Activated naive CD4-positive, alpha-beta T cell treated with anti-CD3 and anti-CD28 coated beads, Interleukin-2, amount 50 U/mL, for 24 hours (primary cell): Measurements from ENCODE around the gene IGF2.
"Not testable (repeated sequence)": the region's sequence is repeated elsewhere in the genome, so short reads cannot be mapped to it uniquely, and the experiment has no call there.

Experiments used
- H3K27ac Mint-ChIP-seq: one replicate; pipeline ENCODE4 v1.8.0; 2021; ENCODE audit warnings: mild to moderate bottlenecking, mixed read lengths
- H3K27me3 Mint-ChIP-seq: one replicate; pipeline ENCODE4 v1.8.0; 2021; ENCODE audit warnings: mixed read lengths
- H3K36me3 Mint-ChIP-seq: one replicate; pipeline ENCODE4 v1.8.0; 2021; ENCODE audit warnings: mixed read lengths
- H3K4me1 Mint-ChIP-seq: one replicate; pipeline ENCODE4 v1.8.0; 2021; ENCODE audit warnings: mixed read lengths
- H3K4me3 Mint-ChIP-seq: one replicate; pipeline ENCODE4 v1.8.0; 2021; ENCODE audit warnings: mild to moderate bottlenecking, mixed read lengths
- H3K9me3 Mint-ChIP-seq: one replicate; pipeline ENCODE4 v1.8.0; 2021; ENCODE audit warnings: mixed read lengths

Gene IGF2

GRCh38 chr11:2139123-2139521, at the start of gene IGF2:
Gene IGF2 (minus strand): TSS chr11:2139389. CDS start chr11:2135523, 3,866 bp downstream.
- Mint-ChIP-seq H3K36me3 (no peaks in the 10 kb centered on the region), H3K4me3 (peak within 1 kb of the TSS; percentile 80), H3K4me1 (peaks cover 19% of the 10 kb centered on the region), H3K27ac (no peak within 1 kb of the TSS), H3K27me3 (peaks cover 35% of the 10 kb centered on the region), H3K9me3 (no peaks in the 10 kb centered on the region)

GRCh38 chr11:2188745-2189144, 49.6 kb upstream of the IGF2 start:
- Mint-ChIP-seq H3K4me3 (no peak overlapping the region), H3K27me3 (peaks cover 5% of the 10 kb centered on the region), H3K4me1 (no peaks in the 10 kb centered on the region), H3K36me3 (no peaks in the 10 kb centered on the region), H3K9me3 (no peaks in the 10 kb centered on the region), H3K27ac (no peak overlapping the region)

- H3K36me3 Mint-ChIP-seq = no peaks in the 10 kb centered on the region
- no peak overlapping the region for H3K27ac Mint-ChIP-seq
- H3K4me3 Mint-ChIP-seq = no peak overlapping the region
- H3K9me3 Mint-ChIP-seq = no peaks in the 10 kb centered on the region
- peaks cover 5% of the 10 kb centered on the region for H3K27me3 Mint-ChIP-seq
- no peaks in the 10 kb centered on the region for H3K4me1 Mint-ChIP-seq
Measured at GRCh38 chr11:2187280-2187707, 48.1 kb upstream of the IGF2 start.

GRCh38 chr11:2186669-2187279, 47.6 kb upstream of the IGF2 start:
- Mint-ChIP-seq H3K27ac (no peak overlapping the region), H3K9me3 (no peaks in the 10 kb centered on the region), H3K27me3 (peaks cover 5% of the 10 kb centered on the region), H3K4me1 (no peaks in the 10 kb centered on the region), H3K4me3 (no peak overlapping the region), H3K36me3 (no peaks in the 10 kb centered on the region)

GRCh38 chr11:2185324-2186085, 46.3 kb upstream of the IGF2 start:
- H3K36me3 Mint-ChIP-seq = no peaks in the 10 kb centered on the region
- H3K27ac Mint-ChIP-seq = no peak overlapping the region
- H3K4me3 Mint-ChIP-seq = no peak overlapping the region
- no peaks in the 10 kb centered on the region for H3K4me1 Mint-ChIP-seq
- H3K9me3 Mint-ChIP-seq = no peaks in the 10 kb centered on the region
- peaks cover 4% of the 10 kb centered on the region for H3K27me3 Mint-ChIP-seq

GRCh38 chr11:2182692-2183474, 43.7 kb upstream of the IGF2 start:
- no peaks in the 10 kb centered on the region for H3K36me3 Mint-ChIP-seq

GRCh38 chr11:2182075-2182474, 42.9 kb upstream of the IGF2 start:
- Mint-ChIP-seq H3K9me3 (no peaks in the 10 kb centered on the region), H3K27ac (no peak overlapping the region), H3K4me1 (no peaks in the 10 kb centered on the region), H3K4me3 (no peak overlapping the region), H3K27me3 (peaks cover 3% of the 10 kb centered on the region), H3K36me3 (no peaks in the 10 kb centered on the region)

More at GRCh38 chr11:2182692-2183474, 43.7 kb upstream of the IGF2 start:
- Mint-ChIP-seq H3K27ac (no peak overlapping the region), H3K4me1 (no peaks in the 10 kb centered on the region), H3K27me3 (peaks cover 3% of the 10 kb centered on the region), H3K9me3 (no peaks in the 10 kb centered on the region), H3K4me3 (no peak overlapping the region)

GRCh38 chr11:2180789-2181370, 41.7 kb upstream of the IGF2 start:
- Mint-ChIP-seq H3K27me3 (peaks cover 3% of the 10 kb centered on the region), H3K9me3 (no peaks in the 10 kb centered on the region), H3K4me1 (no peaks in the 10 kb centered on the region), H3K36me3 (no peaks in the 10 kb centered on the region), H3K4me3 (no peak overlapping the region), H3K27ac (no peak overlapping the region)

- Mint-ChIP-seq H3K4me1 (no peaks in the 10 kb centered on the region), H3K9me3 (no peaks in the 10 kb centered on the region), H3K27me3 (peaks cover 3% of the 10 kb centered on the region), H3K36me3 (no peaks in the 10 kb centered on the region), H3K27ac (no peak overlapping the region), H3K4me3 (no peak overlapping the region)
Measured at GRCh38 chr11:2180347-2180746, 41.2 kb upstream of the IGF2 start.

GRCh38 chr11:2179516-2179915, 40.3 kb upstream of the IGF2 start:
- H3K9me3 Mint-ChIP-seq = no peaks in the 10 kb centered on the region
- H3K27ac Mint-ChIP-seq = no peak overlapping the region
- H3K27me3 Mint-ChIP-seq = no peaks in the 10 kb centered on the region
- H3K4me1 Mint-ChIP-seq = no peaks in the 10 kb centered on the region
- H3K36me3 Mint-ChIP-seq = no peaks in the 10 kb centered on the region
- no peak overlapping the region for H3K4me3 Mint-ChIP-seq

GRCh38 chr11:2178906-2179494, 39.8 kb upstream of the IGF2 start:
- H3K27me3 Mint-ChIP-seq = no peaks in the 10 kb centered on the region
- H3K27ac Mint-ChIP-seq = peak overlapping the region; percentile 23
- no peaks in the 10 kb centered on the region for H3K4me1 Mint-ChIP-seq

GRCh38 chr11:2178055-2178773, 39.0 kb upstream of the IGF2 start:
- not testable (repeated sequence) for H3K27me3 Mint-ChIP-seq, H3K4me1 Mint-ChIP-seq, H3K36me3 Mint-ChIP-seq, H3K9me3 Mint-ChIP-seq, H3K27ac Mint-ChIP-seq, H3K4me3 Mint-ChIP-seq

More at GRCh38 chr11:2178906-2179494, 39.8 kb upstream of the IGF2 start:
- Mint-ChIP-seq H3K36me3 (no peaks in the 10 kb centered on the region), H3K4me3 (no peak overlapping the region), H3K9me3 (no peaks in the 10 kb centered on the region)

GRCh38 chr11:2177076-2177475, 37.9 kb upstream of the IGF2 start:
- Mint-ChIP-seq H3K27ac (no peak overlapping the region), H3K9me3 (no peaks in the 10 kb centered on the region), H3K27me3 (no peaks in the 10 kb centered on the region), H3K4me1 (no peaks in the 10 kb centered on the region), H3K36me3 (no peaks in the 10 kb centered on the region), H3K4me3 (no peak overlapping the region)

- Mint-ChIP-seq H3K27me3 (no peaks in the 10 kb centered on the region), H3K4me1 (no peaks in the 10 kb centered on the region), H3K9me3 (no peaks in the 10 kb centered on the region), H3K36me3 (no peaks in the 10 kb centered on the region), H3K27ac (no peak overlapping the region), H3K4me3 (no peak overlapping the region)
Measured at GRCh38 chr11:2176389-2176900, 37.3 kb upstream of the IGF2 start.

- H3K27ac Mint-ChIP-seq = no peak overlapping the region
- H3K36me3 Mint-ChIP-seq = no peaks in the 10 kb centered on the region
- no peak overlapping the region for H3K4me3 Mint-ChIP-seq
- no peaks in the 10 kb centered on the region for H3K9me3 Mint-ChIP-seq
- no peaks in the 10 kb centered on the region for H3K27me3 Mint-ChIP-seq
- no peaks in the 10 kb centered on the region for H3K4me1 Mint-ChIP-seq
Measured at GRCh38 chr11:2175659-2176058, 36.5 kb upstream of the IGF2 start.
